Endothelial cell (in vitro differentiated cells): ENCODE results near the gene LDAH. TPM values are rescaled to one million over a fixed set of nuclear protein-coding genes. Genes with fewer than 3 reads are reported as not detected.
"Not testable (repeated sequence)": the region's sequence is repeated elsewhere in the genome, so short reads cannot be mapped to it uniquely, and the experiment has no call there.

ENCODE experiments used
- DNase-seq: peaks from one replicate; pipeline ENCODE4 v3.0.0; 2021; ENCODE audit warnings: low spot score
- H3K27ac Mint-ChIP-seq: one replicate; pipeline ENCODE4 v1.8.0; 2021; ENCODE audit warnings: mixed read lengths, inconsistent platforms; ENCODE audit not compliant: unreplicated experiment
- H3K27me3 Mint-ChIP-seq: one replicate; pipeline ENCODE4 v1.8.0; 2021; ENCODE audit warnings: mild to moderate bottlenecking, moderate library complexity, mixed read lengths, inconsistent platforms; ENCODE audit not compliant: unreplicated experiment
- H3K36me3 Mint-ChIP-seq: one replicate; pipeline ENCODE4 v1.8.0; 2021; ENCODE audit warnings: mild to moderate bottlenecking, low read depth, mixed read lengths, inconsistent platforms; ENCODE audit not compliant: unreplicated experiment
- H3K4me1 Mint-ChIP-seq: one replicate; pipeline ENCODE4 v1.8.0; 2021; ENCODE audit warnings: mild to moderate bottlenecking, mixed read lengths, inconsistent platforms; ENCODE audit not compliant: unreplicated experiment
- H3K4me3 Mint-ChIP-seq: one replicate; pipeline ENCODE4 v1.8.0; 2021; ENCODE audit warnings: mild to moderate bottlenecking, mixed read lengths, inconsistent platforms; ENCODE audit not compliant: unreplicated experiment
- H3K9me3 Mint-ChIP-seq: one replicate; pipeline ENCODE4 v1.8.0; 2021; ENCODE audit warnings: mixed read lengths, inconsistent platforms; ENCODE audit not compliant: unreplicated experiment
- total RNA-seq: library from RNA; stranded (reverse); fragmentation: NEBNext Ultra II Directional; extraction: Animal tissue kit (Norgen Biotek cat#: 25700); gene quantifications from one replicate; pipeline ENCODE4 v1.2.1, GENCODE V29; 2021; ENCODE audit not compliant: unreplicated experiment
- TF ChIP-seq, protein P1 (sequence below): fragments of 200-600 bp; sonication (generic); IDR thresholded peaks from one replicate; pipeline ENCODE4 v1.5.0; 2021; ENCODE audit warnings: antibody characterized with exemption; ENCODE audit not compliant: unreplicated experiment

LDAH gene
- total RNA-seq, 1 donor from 2014 or later = 21.9 TPM

DNA sequence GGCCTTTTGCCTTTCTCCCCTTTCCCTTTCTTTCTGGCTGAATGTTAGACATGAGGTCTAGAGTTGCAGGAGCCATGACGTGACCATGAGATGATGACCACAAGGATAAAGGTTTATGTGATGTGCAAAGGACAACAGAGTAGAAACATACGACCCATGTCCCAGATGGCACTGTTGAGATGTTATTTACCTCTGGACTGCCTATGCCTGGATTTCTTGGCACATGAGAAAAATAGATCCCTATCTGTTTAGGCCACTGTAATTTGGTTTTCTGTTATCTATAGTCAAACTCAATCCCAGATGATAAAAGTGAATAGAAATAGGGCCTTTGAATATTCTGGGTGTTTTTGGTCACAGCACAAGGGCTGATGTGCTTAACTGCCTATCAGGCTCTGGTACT lies 97.1 kb downstream of the LDAH start:
- Mint-ChIP-seq H3K27me3 (peaks cover 2% of the 10 kb centered on the region), H3K9me3 (no peaks in the 10 kb centered on the region), H3K4me1 (peaks cover 14% of the 10 kb centered on the region), H3K4me3 (no peak overlapping the region), H3K36me3 (no peaks in the 10 kb centered on the region), H3K27ac (no peak overlapping the region)
- TF ChIP-seq, protein P1, sequence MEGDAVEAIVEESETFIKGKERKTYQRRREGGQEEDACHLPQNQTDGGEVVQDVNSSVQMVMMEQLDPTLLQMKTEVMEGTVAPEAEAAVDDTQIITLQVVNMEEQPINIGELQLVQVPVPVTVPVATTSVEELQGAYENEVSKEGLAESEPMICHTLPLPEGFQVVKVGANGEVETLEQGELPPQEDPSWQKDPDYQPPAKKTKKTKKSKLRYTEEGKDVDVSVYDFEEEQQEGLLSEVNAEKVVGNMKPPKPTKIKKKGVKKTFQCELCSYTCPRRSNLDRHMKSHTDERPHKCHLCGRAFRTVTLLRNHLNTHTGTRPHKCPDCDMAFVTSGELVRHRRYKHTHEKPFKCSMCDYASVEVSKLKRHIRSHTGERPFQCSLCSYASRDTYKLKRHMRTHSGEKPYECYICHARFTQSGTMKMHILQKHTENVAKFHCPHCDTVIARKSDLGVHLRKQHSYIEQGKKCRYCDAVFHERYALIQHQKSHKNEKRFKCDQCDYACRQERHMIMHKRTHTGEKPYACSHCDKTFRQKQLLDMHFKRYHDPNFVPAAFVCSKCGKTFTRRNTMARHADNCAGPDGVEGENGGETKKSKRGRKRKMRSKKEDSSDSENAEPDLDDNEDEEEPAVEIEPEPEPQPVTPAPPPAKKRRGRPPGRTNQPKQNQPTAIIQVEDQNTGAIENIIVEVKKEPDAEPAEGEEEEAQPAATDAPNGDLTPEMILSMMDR = no peak
- no peak for DNase-seq

- Mint-ChIP-seq H3K27ac (no peak overlapping the region), H3K4me3 (no peak overlapping the region), H3K36me3 (no peaks in the 10 kb centered on the region), H3K9me3 (no peaks in the 10 kb centered on the region), H3K27me3 (peaks cover 2% of the 10 kb centered on the region), H3K4me1 (peaks cover 14% of the 10 kb centered on the region)
- TF ChIP-seq, protein P1 = no peak
- DNase-seq = no peak
Measured at GRCh38 chr2:20724500-20725053, 98.3 kb downstream of the LDAH start.

DNA sequence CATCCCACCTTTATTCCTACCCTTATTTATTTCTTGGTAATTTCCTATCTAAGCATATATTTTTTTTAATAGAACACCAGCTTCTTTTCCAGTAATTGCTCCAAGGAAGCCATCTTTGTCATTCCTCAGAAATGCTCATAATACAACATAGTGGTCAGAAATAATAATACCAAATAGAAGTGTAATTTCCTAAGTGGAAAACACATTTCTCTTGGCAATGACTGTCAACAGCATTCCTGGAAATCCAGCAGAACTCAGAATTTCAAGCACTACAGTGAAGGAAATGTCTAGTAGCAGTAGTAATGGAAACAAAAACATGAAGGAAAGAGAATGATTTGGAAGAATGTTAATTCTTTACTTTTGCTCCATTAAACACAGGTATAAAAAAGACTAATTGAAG lies 99.4 kb downstream of the LDAH start:
- TF ChIP-seq, protein P1 = no peak
- Mint-ChIP-seq H3K27me3 (peaks cover 2% of the 10 kb centered on the region), H3K9me3 (no peaks in the 10 kb centered on the region), H3K36me3 (no peaks in the 10 kb centered on the region), H3K4me1 (peaks cover 9% of the 10 kb centered on the region), H3K4me3 (no peak overlapping the region), H3K27ac (no peak overlapping the region)
- DNase-seq = no peak

DNA sequence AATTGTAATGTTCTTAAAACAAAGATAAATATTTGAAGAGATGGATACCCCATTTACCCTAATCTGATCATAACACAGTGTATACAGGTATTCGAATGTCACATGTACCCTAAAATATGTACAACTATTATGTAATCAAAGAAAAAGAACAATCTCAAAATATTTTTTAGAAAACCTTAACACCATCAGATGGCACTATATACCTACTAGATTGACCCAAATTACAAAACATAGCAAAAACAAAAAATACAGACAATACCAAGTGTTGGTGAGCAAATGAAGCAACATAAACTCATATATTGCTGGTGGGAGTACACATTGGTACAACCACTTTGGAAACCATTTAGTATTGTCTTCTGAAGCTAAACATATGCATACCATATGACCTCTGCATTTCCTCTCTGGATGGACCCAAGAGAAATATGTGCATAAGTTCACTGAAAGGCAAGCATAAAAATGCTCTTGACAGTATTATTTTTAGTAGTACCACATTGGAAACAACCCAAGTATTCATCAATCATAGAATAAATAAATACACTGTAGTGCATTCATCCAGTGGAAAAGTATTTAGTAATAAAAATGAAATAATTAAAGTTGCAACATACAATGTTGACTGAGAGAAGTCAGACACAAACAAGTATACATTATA lies 100.2 kb downstream of the LDAH start:
- no peak overlapping the region for H3K27ac Mint-ChIP-seq
- no peak overlapping the region for H3K4me3 Mint-ChIP-seq
- H3K9me3 Mint-ChIP-seq = no peaks in the 10 kb centered on the region
- H3K27me3 Mint-ChIP-seq = no peaks in the 10 kb centered on the region
- H3K36me3 Mint-ChIP-seq = no peaks in the 10 kb centered on the region
- H3K4me1 Mint-ChIP-seq = peaks cover under 1% of the 10 kb centered on the region
- TF ChIP-seq, protein P1 = no peak
- DNase-seq = no peak

DNA sequence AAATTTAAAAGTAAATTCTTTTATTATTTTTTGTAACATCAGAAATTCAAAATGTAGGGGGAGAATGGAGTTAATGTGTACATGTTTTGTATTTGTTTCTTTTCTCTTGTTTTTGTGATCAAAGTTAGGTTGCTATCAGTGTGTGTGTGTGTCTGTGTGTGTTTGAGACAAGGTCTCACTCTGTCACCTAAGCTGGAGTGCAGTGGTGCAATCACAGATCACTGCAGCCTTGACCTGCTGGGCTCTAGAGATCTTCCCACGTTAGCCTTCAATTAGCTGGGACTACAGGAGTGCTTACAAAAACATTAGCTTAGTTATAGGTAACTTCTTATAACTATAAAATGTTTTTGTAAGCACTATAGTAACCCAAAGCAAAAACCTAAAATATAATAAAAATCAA lies 105.3 kb downstream of the LDAH start:
- Mint-ChIP-seq H3K36me3 (peaks cover 11% of the 10 kb centered on the region), H3K27ac (no peak overlapping the region), H3K27me3 (no peaks in the 10 kb centered on the region)

DNA sequence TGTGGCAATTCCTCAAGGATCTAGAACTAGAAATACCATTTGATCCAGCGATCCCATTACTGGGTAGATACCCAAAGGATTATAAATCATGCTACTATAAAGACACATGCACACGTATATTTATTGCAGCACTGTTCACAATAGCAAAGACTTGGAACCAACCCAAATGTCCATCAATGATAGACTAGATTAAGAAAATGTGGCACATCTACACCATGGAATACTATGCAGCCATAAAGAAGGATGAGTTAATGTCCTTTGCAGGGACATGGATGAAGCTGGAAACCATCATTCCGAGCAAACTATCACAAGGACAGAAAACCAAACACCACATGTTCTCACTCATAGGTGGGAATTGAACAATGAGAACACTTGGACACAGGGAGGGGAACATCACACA lies 106.7 kb downstream of the LDAH start:
- H3K27ac Mint-ChIP-seq, H3K27me3 Mint-ChIP-seq, H3K4me3 Mint-ChIP-seq, H3K9me3 Mint-ChIP-seq, DNase-seq: not testable (repeated sequence)
- Mint-ChIP-seq H3K36me3 (peaks cover 20% of the 10 kb centered on the region), H3K4me1 (peaks cover 10% of the 10 kb centered on the region)

More for the DNA sequence above, 105.3 kb downstream of the LDAH start:
- Mint-ChIP-seq H3K9me3 (no peaks in the 10 kb centered on the region), H3K4me3 (no peak overlapping the region), H3K4me1 (peaks cover 10% of the 10 kb centered on the region)
- TF ChIP-seq, protein P1 = no peak
- DNase-seq = no peak

GRCh38 chr2:20714412-20714811 lies 108.5 kb downstream of the LDAH start:
- Mint-ChIP-seq H3K36me3 (peaks cover 26% of the 10 kb centered on the region), H3K4me1 (peaks cover 10% of the 10 kb centered on the region)
- not testable (repeated sequence) for H3K9me3 Mint-ChIP-seq, H3K27ac Mint-ChIP-seq, H3K4me3 Mint-ChIP-seq, H3K27me3 Mint-ChIP-seq, DNase-seq
